OCI-LY7 (cell line): Measurements from ENCODE around the gene LAGE3.
A peak's percentile ranks its signal among the peaks of the same experiment; 100 is the strongest.

Source experiments
- EZH2phosphoT487 ChIP-seq: fragments of 200-600 bp; sonication (generic); IDR thresholded peaks from 2 replicates; pipeline ENCODE4 v1.6.1; 2018; ENCODE audit warnings: low read depth, borderline replicate concordance, mild to moderate bottlenecking, mixed run types, antibody characterized with exemption, low read length, moderate library complexity, mixed read lengths
- TF ChIP-seq, protein P1 (sequence below): fragments of 200-600 bp; sonication (generic); conservative IDR thresholded peaks from 2 replicates; pipeline ENCODE4 v1.5.1; 2014; ENCODE audit warnings: mild to moderate bottlenecking, antibody characterized with exemption, low read length, moderate library complexity, mixed read lengths

DNA sequence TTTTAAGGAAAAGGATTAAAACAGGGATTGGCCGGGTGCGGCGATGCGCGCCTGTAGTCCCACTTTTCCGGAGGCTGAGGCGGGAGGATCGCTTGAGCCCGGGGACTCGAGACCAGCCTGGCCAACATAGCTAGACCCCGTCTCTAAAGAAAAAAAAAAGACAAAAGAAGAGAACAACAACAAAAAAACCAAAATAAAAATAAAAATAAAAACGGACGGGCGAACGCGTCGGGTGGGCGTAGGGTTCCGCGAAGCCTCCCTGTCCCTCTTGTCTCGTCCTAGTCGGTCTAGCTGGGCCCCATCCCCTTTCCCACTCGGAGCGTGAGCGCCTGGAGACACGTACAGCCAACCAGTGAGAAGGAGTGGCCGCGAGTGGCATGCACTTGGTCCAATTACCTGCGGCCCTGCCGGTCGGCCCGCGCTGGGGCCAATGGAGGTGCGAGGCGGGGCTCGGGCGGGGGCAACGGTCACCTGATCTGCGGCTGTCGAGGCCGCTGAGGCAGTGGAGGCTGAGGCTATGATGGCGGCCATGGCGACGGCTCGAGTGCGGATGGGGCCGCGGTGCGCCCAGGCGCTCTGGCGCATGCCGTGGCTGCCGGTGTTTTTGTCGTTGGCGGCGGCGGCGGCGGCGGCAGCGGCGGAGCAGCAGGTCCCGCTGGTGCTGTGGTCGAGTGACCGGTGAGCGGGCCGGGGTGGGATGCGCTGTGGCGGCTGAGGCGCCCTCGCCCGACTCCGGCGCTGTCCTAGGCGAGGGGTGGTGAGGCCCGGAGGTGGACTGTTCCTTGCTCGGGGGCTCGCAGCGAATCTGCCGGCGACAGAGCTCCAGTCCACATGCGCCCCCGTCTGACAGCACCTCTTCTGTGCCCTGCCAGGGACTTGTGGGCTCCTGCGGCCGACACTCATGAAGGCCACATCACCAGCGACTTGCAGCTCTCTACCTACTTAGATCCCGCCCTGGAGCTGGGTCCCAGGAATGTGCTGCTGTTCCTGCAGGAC is 50.6 kb downstream of the LAGE3 start, which contains the start of gene ATP6AP1:
- TF ChIP-seq, protein P1, sequence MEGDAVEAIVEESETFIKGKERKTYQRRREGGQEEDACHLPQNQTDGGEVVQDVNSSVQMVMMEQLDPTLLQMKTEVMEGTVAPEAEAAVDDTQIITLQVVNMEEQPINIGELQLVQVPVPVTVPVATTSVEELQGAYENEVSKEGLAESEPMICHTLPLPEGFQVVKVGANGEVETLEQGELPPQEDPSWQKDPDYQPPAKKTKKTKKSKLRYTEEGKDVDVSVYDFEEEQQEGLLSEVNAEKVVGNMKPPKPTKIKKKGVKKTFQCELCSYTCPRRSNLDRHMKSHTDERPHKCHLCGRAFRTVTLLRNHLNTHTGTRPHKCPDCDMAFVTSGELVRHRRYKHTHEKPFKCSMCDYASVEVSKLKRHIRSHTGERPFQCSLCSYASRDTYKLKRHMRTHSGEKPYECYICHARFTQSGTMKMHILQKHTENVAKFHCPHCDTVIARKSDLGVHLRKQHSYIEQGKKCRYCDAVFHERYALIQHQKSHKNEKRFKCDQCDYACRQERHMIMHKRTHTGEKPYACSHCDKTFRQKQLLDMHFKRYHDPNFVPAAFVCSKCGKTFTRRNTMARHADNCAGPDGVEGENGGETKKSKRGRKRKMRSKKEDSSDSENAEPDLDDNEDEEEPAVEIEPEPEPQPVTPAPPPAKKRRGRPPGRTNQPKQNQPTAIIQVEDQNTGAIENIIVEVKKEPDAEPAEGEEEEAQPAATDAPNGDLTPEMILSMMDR: 0 out of 2 replicates have a peak, but pooled peaks have one; percentile 33
- no peak for TF ChIP-seq EZH2phosphoT487
